Activated CD8-positive, alpha-beta T cell treated with anti-CD3 and anti-CD28 coated beads for 36 hours (primary cell): ENCODE results near the gene CADPS. TPM values are rescaled to one million over a fixed set of nuclear protein-coding genes. Genes with fewer than 3 reads are reported as not detected.

Source experiments
- ATAC-seq: fragments of 200-7000 bp; cut with Tn5 transposase; one replicate; pipeline ENCODE4 v1.10.0; 2021; ENCODE audit warnings: mild to moderate bottlenecking, moderate library complexity
- CTCF ChIA-PET: fragments of 350-600 bp; sonication (Branson Sonifier 250); formaldehyde crosslinking; loops from one replicate; lab custom pipeline; 2021; ENCODE audit warnings: antibody characterized with exemption; lab: Charles Lee
- POLR2A ChIA-PET: fragments of 350-600 bp; sonication (Branson Sonifier 250); formaldehyde crosslinking; loops from one replicate; lab custom pipeline; 2021; ENCODE audit warnings: antibody characterized with exemption; lab: Charles Lee
- DNase-seq: peaks from one replicate; pipeline ENCODE4 v3.0.0-alpha.2; 2020
- H3K27ac Mint-ChIP-seq: one replicate; pipeline ENCODE4 v1.8.0; 2021; ENCODE audit warnings: mild to moderate bottlenecking, mixed read lengths
- H3K27me3 Mint-ChIP-seq: one replicate; pipeline ENCODE4 v1.8.0; 2021; ENCODE audit warnings: mixed read lengths
- H3K36me3 Mint-ChIP-seq: one replicate; pipeline ENCODE4 v1.8.0; 2021; ENCODE audit warnings: low read depth, mixed read lengths
- H3K4me1 Mint-ChIP-seq: one replicate; pipeline ENCODE4 v1.8.0; 2021; ENCODE audit warnings: low read depth, mixed read lengths
- H3K4me3 Mint-ChIP-seq: one replicate; pipeline ENCODE4 v1.8.0; 2021; ENCODE audit warnings: mild to moderate bottlenecking, moderate library complexity, mixed read lengths
- H3K9me3 Mint-ChIP-seq: one replicate; pipeline ENCODE4 v1.8.0; 2021; ENCODE audit warnings: mixed read lengths
- CTCF ChIP-seq: fragments of 200-600 bp; IDR thresholded peaks from one replicate; pipeline ENCODE4 v1.8.0; 2022; ENCODE audit warnings: antibody characterized with exemption, mild to moderate bottlenecking
- intact Hi-C: fragments of 100-400 bp; cut with micrococcal nuclease; formaldehyde crosslinking; loops from one replicate; pipeline ENCODE4 v1.10.0; 2022
- total RNA-seq, 2 experiments: library from RNA; stranded (reverse); gene quantifications; one replicate each; pipeline ENCODE4 v1.2.3, GENCODE V29; 2021

CADPS gene
- total RNA-seq, 2 experiments from 2014 or later: not detected

GRCh38 chr3:62703451-62704167 lies 171.6 kb downstream of the CADPS start:
- DNase-seq (no peak), ATAC-seq (no peak)
- no peak for TF ChIP-seq CTCF
- H3K36me3 Mint-ChIP-seq: no peaks in the 10 kb centered on the region
- H3K27me3 Mint-ChIP-seq: no peaks in the 10 kb centered on the region
- no peaks in the 10 kb centered on the region for H3K4me1 Mint-ChIP-seq
- no peaks in the 10 kb centered on the region for H3K9me3 Mint-ChIP-seq
- no peak overlapping the region for H3K4me3 Mint-ChIP-seq
- ChIA-PET CTCF (interaction anchor here (0.7 kb wide), 1 partner anchor 276 kb away, joined by 3 read pairs; no protein-coding TSS in a partner anchor), POLR2A (no interaction called here)
- intact Hi-C loops: no loop called here
- H3K27ac Mint-ChIP-seq: no peak overlapping the region

GRCh38 chr3:62700357-62700756 lies 174.9 kb downstream of the CADPS start:
- CTCF ChIA-PET: no interaction called here
- intact Hi-C loops: no loop called here
- POLR2A ChIA-PET: no interaction called here
- no peak for TF ChIP-seq CTCF
- Mint-ChIP-seq H3K27me3 (no peaks in the 10 kb centered on the region), H3K27ac (no peak overlapping the region), H3K4me3 (no peak overlapping the region), H3K36me3 (no peaks in the 10 kb centered on the region), H3K4me1 (no peaks in the 10 kb centered on the region), H3K9me3 (no peaks in the 10 kb centered on the region)
- ATAC-seq (no peak), DNase-seq (no peak)

GRCh38 chr3:62699728-62700127 lies 175.5 kb downstream of the CADPS start:
- Mint-ChIP-seq H3K4me1 (no peaks in the 10 kb centered on the region), H3K4me3 (no peak overlapping the region), H3K27ac (no peak overlapping the region), H3K9me3 (no peaks in the 10 kb centered on the region), H3K27me3 (no peaks in the 10 kb centered on the region), H3K36me3 (no peaks in the 10 kb centered on the region)
- DNase-seq (no peak), ATAC-seq (no peak)
- intact Hi-C loops: no loop called here
- TF ChIP-seq CTCF: no peak
- ChIA-PET POLR2A (no interaction called here), CTCF (no interaction called here)

- ChIA-PET POLR2A (interaction anchor here (0.6 kb wide), 1 partner anchor 19 kb away, joined by 3 read pairs; no protein-coding TSS in a partner anchor), CTCF (no interaction called here)
- Mint-ChIP-seq H3K4me3 (no peak overlapping the region), H3K36me3 (no peaks in the 10 kb centered on the region), H3K9me3 (no peaks in the 10 kb centered on the region), H3K4me1 (no peaks in the 10 kb centered on the region), H3K27ac (no peak overlapping the region), H3K27me3 (no peaks in the 10 kb centered on the region)
- DNase-seq (no peak), ATAC-seq (no peak)
- intact Hi-C loops: no loop called here
- no peak for TF ChIP-seq CTCF
Observed at GRCh38 chr3:62696011-62696410, 179.2 kb downstream of the CADPS start.

GRCh38 chr3:62688812-62689211 lies 186.4 kb downstream of the CADPS start:
- intact Hi-C loops: no loop called here
- no peak overlapping the region for H3K4me3 Mint-ChIP-seq
- DNase-seq (no peak), ATAC-seq (no peak)
- peaks cover 1% of the 10 kb centered on the region for H3K27me3 Mint-ChIP-seq
- no peak for TF ChIP-seq CTCF
- no peak overlapping the region for H3K27ac Mint-ChIP-seq
- H3K36me3 Mint-ChIP-seq: no peaks in the 10 kb centered on the region
- POLR2A ChIA-PET: no interaction called here
- CTCF ChIA-PET: interaction anchor here (1.1 kb wide), 1 partner anchor 66 kb away, joined by 3 read pairs; no protein-coding TSS in a partner anchor
- no peaks in the 10 kb centered on the region for H3K4me1 Mint-ChIP-seq
- no peaks in the 10 kb centered on the region for H3K9me3 Mint-ChIP-seq
